ENCODE data around the gene TCTN1.

DNA sequence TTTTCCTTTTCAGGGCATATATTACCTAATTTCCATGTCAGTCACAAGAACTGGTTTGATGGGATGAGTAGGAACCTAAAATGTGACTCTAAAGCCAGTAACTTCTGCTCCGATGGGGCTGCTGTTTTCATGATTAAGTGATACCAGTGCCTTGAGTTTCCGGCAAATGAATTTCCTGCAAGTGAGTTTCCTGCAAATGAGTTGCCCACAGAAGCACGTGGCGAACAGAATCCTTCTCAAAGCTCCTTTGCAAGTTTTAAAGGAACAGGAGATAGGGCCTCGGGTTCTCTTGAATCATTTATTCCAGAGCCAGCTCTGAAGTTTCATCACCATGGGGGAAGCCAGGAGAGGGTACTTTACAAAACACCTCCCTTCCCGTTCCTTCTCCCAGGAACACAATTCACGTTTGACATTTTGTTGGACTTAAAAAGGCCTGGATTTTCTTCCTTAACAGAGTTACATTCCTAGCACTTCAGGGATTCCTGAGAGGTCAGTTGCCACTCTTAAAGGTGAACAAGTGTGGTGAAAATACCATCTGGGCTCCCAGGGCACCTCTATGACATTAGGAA lies 28.6 kb upstream of the TCTN1 start:
- TF ChIP-seq, protein P1, sequence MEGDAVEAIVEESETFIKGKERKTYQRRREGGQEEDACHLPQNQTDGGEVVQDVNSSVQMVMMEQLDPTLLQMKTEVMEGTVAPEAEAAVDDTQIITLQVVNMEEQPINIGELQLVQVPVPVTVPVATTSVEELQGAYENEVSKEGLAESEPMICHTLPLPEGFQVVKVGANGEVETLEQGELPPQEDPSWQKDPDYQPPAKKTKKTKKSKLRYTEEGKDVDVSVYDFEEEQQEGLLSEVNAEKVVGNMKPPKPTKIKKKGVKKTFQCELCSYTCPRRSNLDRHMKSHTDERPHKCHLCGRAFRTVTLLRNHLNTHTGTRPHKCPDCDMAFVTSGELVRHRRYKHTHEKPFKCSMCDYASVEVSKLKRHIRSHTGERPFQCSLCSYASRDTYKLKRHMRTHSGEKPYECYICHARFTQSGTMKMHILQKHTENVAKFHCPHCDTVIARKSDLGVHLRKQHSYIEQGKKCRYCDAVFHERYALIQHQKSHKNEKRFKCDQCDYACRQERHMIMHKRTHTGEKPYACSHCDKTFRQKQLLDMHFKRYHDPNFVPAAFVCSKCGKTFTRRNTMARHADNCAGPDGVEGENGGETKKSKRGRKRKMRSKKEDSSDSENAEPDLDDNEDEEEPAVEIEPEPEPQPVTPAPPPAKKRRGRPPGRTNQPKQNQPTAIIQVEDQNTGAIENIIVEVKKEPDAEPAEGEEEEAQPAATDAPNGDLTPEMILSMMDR (IDR thresholded peaks at IDR 0.05) = no peak
- no peak for TF ChIP-seq POLR2A (IDR thresholded peaks at IDR 0.05)

Measured in tibial nerve (tissue), 3 donors.